Ectodermal cell (in vitro differentiated cells): Measurements from ENCODE around the gene RAPGEF4.

Experiments used
- H3K27ac ChIP-seq: 2 replicates; pipeline ENCODE4 v1.7.0; 2013; ENCODE audit warnings: mild to moderate bottlenecking, low read depth, low read length; ENCODE audit not compliant: insufficient read depth, poor library complexity, severe bottlenecking
- H3K27me3 ChIP-seq: 2 replicates; pipeline ENCODE4 v1.7.0; 2013; ENCODE audit warnings: mild to moderate bottlenecking, low read length; ENCODE audit not compliant: insufficient read depth, control insufficient read depth, poor library complexity, severe bottlenecking
- H3K36me3 ChIP-seq: one replicate; pipeline ENCODE4 v1.7.0; 2013; ENCODE audit warnings: low read length; ENCODE audit not compliant: control insufficient read depth, insufficient read depth
- H3K4me1 ChIP-seq: one replicate; pipeline ENCODE4 v1.7.0; 2013; ENCODE audit warnings: low read length; ENCODE audit not compliant: control insufficient read depth, insufficient read depth
- H3K4me3 ChIP-seq: 2 replicates; pipeline ENCODE4 v1.7.0; 2013; ENCODE audit warnings: low read depth, low read length, control low read depth; ENCODE audit not compliant: insufficient read depth
- H3K9me3 ChIP-seq: 2 replicates; pipeline ENCODE4 v1.7.0; 2013; ENCODE audit warnings: mild to moderate bottlenecking, low read length, moderate library complexity; ENCODE audit not compliant: control insufficient read depth
- WGBS, 2 experiments: methylation state at CpG; one replicate each; pipeline ENCODE4 v1.1.7; 2013; ENCODE audit warnings: missing lambda C conversion rate in 2 of 2; 5-methylcytosine and 5-hydroxymethylcytosine counted together

Gene RAPGEF4

DNA sequence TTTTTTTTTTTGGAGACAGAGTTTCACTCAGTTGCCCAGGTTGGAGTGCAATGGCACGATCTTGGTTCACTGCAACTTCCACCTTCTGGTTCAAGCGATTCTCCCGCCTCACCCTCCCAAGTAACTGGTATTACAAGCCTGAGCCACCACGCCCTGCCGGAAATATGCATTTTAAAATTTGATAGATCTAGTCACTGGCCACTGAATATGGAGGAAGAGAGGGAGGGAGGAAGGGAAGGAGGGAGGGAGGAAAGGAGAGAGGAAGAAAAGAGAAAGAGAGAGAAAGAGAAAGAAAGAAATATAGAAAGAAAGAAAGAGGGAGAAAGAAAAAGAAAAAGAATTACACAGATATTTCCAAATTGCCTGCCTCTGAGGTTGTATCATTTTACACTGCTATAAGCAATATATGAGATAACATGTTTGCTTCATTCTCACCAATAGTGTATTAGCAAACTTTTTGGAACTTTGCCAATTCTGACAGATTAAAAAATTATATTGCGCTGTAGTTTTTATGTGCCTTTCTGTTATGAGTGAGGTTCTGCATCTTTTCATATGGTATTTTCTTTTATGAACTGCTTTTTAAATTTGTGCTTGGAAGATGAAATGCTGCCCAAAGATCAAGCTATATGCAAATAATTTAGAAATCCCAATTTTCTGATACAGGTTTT is 178.8 kb downstream of the RAPGEF4 start:
- Histone ChIP-seq H3K4me1 (no peaks in the 10 kb centered on the region), H3K27me3 (no peaks in the 10 kb centered on the region), H3K27ac (no peak overlapping the region), H3K36me3 (no peaks in the 10 kb centered on the region), H3K9me3 (no peaks in the 10 kb centered on the region), H3K4me3 (no peak overlapping the region)
- WGBS, 2 experiments: 85 to 88% methylated on average over 6 of the region's 6 CpGs

DNA sequence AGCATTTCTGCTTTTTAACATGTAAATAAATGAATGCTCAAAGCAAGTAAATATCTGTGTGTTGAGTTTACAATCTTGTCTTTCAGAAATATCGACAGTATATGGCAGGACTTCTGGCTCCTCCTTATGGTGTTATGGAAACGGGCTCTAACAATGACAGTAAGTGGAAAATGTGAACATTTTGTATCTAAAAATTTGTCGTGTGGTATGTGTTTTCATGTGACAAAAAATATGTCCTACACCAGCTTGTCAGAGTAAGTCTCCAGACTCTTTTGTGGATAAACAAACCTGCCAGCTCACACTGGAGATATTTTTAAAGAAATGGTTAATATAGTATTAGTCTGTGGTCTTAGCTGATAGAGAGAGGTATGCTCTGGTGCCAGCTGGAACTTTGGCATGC is 182.1 kb downstream of the RAPGEF4 start:
- no peaks in the 10 kb centered on the region for H3K9me3 ChIP-seq
- no peak overlapping the region for H3K27ac ChIP-seq
- no peaks in the 10 kb centered on the region for H3K4me1 ChIP-seq
- 95 to 96% methylated on average over 3 of the region's 3 CpGs for WGBS, 2 experiments
- no peak overlapping the region for H3K4me3 ChIP-seq
- no peaks in the 10 kb centered on the region for H3K36me3 ChIP-seq
- no peaks in the 10 kb centered on the region for H3K27me3 ChIP-seq

DNA sequence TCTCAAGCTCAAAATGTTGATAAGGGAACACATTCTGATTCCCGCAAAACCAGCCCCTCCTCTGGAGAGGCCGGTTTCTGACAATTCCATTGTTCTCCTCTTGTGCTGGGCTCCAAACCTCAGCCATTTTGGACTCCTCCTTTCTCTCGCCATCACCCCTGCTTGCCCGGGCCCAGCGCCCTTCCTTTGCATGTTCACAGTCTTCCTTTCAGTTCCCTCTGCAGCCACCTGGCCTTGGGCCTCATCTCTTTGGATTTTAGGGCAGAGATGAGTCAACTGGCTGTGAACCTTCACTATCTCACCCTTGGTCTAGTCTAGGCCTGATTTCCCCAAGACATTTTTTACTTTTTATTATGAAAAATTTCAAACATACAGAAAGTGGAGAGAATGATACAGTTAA is 184.1 kb downstream of the RAPGEF4 start:
- no peak overlapping the region for H3K27ac ChIP-seq
- H3K27me3 ChIP-seq: no peaks in the 10 kb centered on the region
- no peak overlapping the region for H3K4me3 ChIP-seq
- WGBS, 2 experiments: 93 to 96% methylated on average over 5 of the region's 5 CpGs
- no peaks in the 10 kb centered on the region for H3K36me3 ChIP-seq
- no peaks in the 10 kb centered on the region for H3K9me3 ChIP-seq
- no peaks in the 10 kb centered on the region for H3K4me1 ChIP-seq

DNA sequence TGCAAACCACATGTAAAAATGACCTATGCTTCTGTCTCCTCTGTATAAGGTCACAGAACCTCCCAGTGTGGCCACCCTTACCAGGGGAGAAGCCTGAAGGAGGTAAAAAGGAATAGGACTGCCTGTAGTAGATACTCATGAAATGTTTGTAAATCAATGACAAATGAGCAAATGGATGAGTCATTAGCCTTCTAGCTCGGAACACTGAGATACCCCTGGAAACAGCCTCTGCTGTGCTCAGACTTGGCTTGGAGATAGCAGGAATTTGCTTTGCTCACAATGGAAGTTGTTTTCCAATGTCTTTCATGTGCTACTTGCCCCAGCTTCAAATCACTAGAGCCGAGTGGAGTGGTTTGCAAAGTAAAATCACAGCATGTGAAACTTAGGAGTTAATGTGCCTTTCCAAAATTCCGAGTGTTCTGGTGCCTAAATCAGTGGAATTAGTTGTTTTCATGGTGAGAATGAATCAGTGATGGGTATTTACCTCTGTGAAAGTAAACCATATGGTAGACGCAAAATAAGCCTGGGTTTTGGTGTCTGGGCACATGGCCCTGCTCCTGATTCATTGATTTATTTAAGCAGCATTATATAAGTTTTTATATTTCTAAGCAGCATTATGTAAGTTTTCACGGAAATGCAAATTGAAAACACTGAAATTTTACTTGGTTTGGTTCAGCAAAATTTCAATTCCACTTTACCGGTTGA is 186.0 kb downstream of the RAPGEF4 start:
- Histone ChIP-seq H3K36me3 (no peaks in the 10 kb centered on the region), H3K4me1 (no peaks in the 10 kb centered on the region), H3K4me3 (no peak overlapping the region), H3K27ac (no peak overlapping the region), H3K27me3 (no peaks in the 10 kb centered on the region), H3K9me3 (no peaks in the 10 kb centered on the region)
- 89 to 90% methylated on average over 6 of the region's 6 CpGs for WGBS, 2 experiments

DNA sequence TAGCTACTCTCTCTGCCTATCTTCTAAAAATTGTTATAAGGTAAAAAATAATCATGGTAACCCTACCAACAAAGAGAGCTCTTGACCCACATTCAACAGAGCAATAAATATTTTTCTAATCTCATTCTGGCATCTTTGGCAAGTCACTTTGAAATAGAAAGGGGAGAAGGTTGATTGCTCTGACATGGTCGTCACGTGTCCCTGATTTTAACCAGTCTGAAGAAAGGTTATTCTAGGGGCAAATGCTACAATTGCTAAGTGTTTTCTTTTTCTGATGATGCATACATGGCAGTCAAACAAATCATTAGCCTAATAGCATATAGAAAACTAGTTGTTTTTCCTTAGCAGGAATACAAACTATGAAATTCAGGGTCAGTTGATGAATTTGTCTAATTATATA is 186.7 kb downstream of the RAPGEF4 start:
- H3K9me3 ChIP-seq: no peaks in the 10 kb centered on the region
- H3K27ac ChIP-seq: no peak overlapping the region
- WGBS, 2 experiments: 88 to 93% methylated on average over 2 of the region's 2 CpGs
- no peaks in the 10 kb centered on the region for H3K36me3 ChIP-seq
- no peaks in the 10 kb centered on the region for H3K27me3 ChIP-seq
- no peak overlapping the region for H3K4me3 ChIP-seq
- no peaks in the 10 kb centered on the region for H3K4me1 ChIP-seq

DNA sequence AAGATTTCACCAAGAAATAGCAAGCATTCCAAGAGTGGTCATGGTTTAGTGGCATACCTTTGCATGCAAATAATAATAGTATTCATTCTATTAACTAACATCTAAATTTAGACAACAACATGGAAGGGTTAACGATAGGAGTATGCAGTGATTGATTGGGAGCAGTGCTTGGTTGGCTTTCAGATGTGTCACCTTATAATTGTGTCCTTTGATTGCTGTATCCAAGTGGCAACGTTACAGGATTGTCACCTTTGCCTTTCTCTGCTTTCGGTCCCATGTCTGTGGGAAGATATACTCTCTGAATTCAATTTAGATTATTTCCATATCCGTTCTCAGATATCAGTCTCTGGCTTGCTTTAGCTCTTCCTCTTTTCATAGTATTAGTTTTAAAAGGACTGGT is 187.2 kb downstream of the RAPGEF4 start:
- Histone ChIP-seq H3K9me3 (no peaks in the 10 kb centered on the region), H3K4me1 (no peaks in the 10 kb centered on the region), H3K27ac (no peak overlapping the region), H3K27me3 (no peaks in the 10 kb centered on the region), H3K4me3 (no peak overlapping the region), H3K36me3 (no peaks in the 10 kb centered on the region)
- 93 to 98% methylated on average over 4 of the region's 4 CpGs for WGBS, 2 experiments

DNA sequence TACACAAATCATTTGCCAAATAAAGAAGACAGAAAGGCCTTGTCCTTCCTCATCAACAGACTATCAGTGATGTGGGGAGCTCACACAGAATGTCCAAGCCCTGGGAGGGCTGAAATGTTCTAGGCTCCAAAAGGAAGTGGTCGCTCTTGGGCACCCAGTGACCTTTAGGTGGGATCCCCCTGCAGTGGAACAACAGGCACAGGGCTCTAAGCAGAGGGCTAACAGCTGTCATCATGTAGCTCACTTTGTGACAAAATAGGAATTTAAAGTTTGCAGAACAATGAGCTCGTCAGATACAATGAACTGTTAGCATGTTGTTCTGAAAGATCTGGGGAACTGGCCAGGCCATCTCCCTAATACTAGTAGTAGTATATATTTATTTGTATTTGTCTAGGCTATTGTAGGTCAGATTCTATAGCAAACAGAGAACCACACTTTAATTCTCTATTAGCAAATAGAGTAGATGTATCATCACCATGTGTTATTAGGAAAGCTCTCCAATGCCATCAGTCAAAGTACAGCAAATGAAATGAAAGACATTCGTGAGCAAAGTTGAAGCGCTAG is 188.5 kb downstream of the RAPGEF4 start:
- no peaks in the 10 kb centered on the region for H3K9me3 ChIP-seq
- WGBS, 2 experiments: 95 to 97% methylated on average over 4 of the region's 4 CpGs
- no peak overlapping the region for H3K4me3 ChIP-seq
- no peak overlapping the region for H3K27ac ChIP-seq
- H3K27me3 ChIP-seq: no peaks in the 10 kb centered on the region
- H3K4me1 ChIP-seq: no peaks in the 10 kb centered on the region
- H3K36me3 ChIP-seq: no peaks in the 10 kb centered on the region

DNA sequence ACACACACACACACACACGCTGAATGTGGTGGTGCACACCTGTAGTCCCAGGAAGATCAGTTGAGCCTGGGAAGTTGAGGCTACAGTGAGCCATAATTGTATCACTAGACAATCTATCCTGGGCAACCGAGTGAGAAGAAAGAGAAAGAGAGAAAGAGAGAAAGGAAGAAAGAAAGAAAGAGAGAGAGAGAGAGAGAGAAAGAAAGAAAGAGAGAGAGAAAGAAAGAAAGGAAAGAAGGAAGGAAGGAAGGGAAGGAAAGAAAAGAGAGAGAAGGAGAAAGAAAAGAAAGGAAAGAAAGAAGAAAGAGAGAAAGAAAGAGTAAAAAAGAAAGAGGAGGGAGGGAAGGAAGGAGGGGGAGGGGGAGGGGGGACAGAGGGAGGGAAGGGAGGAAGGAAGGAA is 190.0 kb downstream of the RAPGEF4 start:
- Histone ChIP-seq H3K4me1 (peaks cover 7% of the 10 kb centered on the region), H3K36me3 (no peaks in the 10 kb centered on the region), H3K27me3 (no peaks in the 10 kb centered on the region), H3K4me3 (no peak overlapping the region), H3K9me3 (no peaks in the 10 kb centered on the region), H3K27ac (no peak overlapping the region)
- 93 to 94% methylated on average over 2 of the region's 2 CpGs for WGBS, 2 experiments

DNA sequence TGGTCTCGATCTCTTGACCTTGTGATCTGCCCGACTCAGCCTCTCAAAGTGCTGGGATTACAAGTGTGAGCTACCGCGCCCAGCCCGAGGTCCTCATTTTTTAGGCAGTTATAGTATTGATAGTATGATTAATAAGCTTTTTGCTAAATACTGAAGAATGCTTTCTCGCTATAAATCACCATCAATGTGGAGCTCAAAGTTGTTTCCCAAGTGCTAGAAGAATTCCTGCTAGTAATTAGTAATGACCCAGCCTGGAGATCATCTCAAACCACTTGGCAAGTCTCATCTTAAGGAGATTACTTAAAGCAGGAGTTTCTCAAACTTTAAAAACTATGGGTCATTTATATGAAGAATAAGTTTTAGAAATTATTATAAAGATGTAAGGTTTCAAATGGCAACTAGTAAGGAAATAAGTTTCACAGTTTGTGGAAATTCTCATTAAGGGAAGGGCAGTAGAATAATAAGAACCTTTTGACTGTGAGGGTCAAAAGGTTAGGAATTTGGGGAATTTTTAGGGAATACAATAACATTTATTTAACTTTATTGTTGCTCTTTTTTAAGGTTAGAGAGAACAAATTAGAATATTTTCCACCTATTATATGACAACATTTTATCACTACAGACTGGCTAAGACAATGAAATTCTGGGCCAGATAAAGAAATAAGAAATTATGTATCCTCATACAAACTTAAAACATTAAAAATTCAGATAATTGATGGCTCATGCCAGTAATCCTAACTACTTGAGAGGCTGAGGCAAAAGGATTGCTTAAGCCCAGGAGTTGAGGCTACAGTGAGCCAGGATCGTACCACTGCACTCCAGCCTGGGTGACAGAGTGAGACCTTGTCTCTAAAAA is 191.4 kb downstream of the RAPGEF4 start:
- H3K4me3 ChIP-seq: no peak overlapping the region
- H3K36me3 ChIP-seq: no peaks in the 10 kb centered on the region
- WGBS, 2 experiments: 90 to 91% methylated on average over 4 to 7 of the region's 7 CpGs
- no peaks in the 10 kb centered on the region for H3K9me3 ChIP-seq
- no peak overlapping the region for H3K27ac ChIP-seq
- no peaks in the 10 kb centered on the region for H3K27me3 ChIP-seq
- H3K4me1 ChIP-seq: peaks cover 16% of the 10 kb centered on the region
